ENCODE results near the gene GNG4.
A peak's percentile ranks its signal among the peaks of the same experiment; 100 is the strongest.

GNG4 gene

GRCh38 chr1:235504122-235504493 lies 145.5 kb downstream of the GNG4 start, which contains the start of gene B3GALNT2:
TSS of gene B3GALNT2 (minus strand) at chr1:235504452. CDS start at chr1:235504252, 200 bp downstream.
- H3K4me3 ChIP-seq (replicated peaks in 1 of 2; ENCODE audit: low read depth in 2 of 2, low read length in 2 of 2), result peak within 1 kb of the TSS; percentile 77 to 85
- DNase-seq (ENCODE audit: low read depth in 2 of 2), result no peak
- TF ChIP-seq CTCF (IDR thresholded peaks at IDR 0.05; ENCODE audit: low read depth, low read length), result no peak

- DNase-seq (ENCODE audit: low read depth in 2 of 2), result peak; percentile 56 to 59
- peak overlapping the region; percentile 73 to 85 for H3K4me3 ChIP-seq (replicated peaks in 1 of 2; ENCODE audit: low read depth in 2 of 2, low read length in 2 of 2)
- no peak for TF ChIP-seq CTCF (IDR thresholded peaks at IDR 0.05; ENCODE audit: low read depth, low read length)
Measured at GRCh38 chr1:235503403-235504121, 146.0 kb downstream of the GNG4 start.

- DNase-seq (ENCODE audit: low read depth in 2 of 2), result peak; percentile 36 to 55
- peak overlapping the region; percentile 73 to 85 for H3K4me3 ChIP-seq (replicated peaks in 1 of 2; ENCODE audit: low read depth in 2 of 2, low read length in 2 of 2)
- TF ChIP-seq CTCF (IDR thresholded peaks at IDR 0.05; ENCODE audit: low read depth, low read length), result no peak
Measured at GRCh38 chr1:235502601-235503402, 146.8 kb downstream of the GNG4 start.

- DNase-seq (ENCODE audit: low read depth in 2 of 2), result peak in 1 of 2 donors; percentile 17
- TF ChIP-seq CTCF (IDR thresholded peaks at IDR 0.05; ENCODE audit: low read depth, low read length), result no peak
- H3K4me3 ChIP-seq (replicated peaks in 1 of 2; ENCODE audit: low read depth in 2 of 2, low read length in 2 of 2), result no peak overlapping the region
Measured at GRCh38 chr1:235500971-235501540, 148.5 kb downstream of the GNG4 start.
